Endothelial cell of umbilical vein (primary cell): ENCODE results near the gene SH3GL1.
A peak's percentile ranks its signal among the peaks of the same experiment; 100 is the strongest.

Experiments used
- CTCF ChIP-seq, 2 donors: IDR thresholded peaks; 1 replicate in 1 of 2; 2 replicates in 1 of 2; pipeline ENCODE4 v1.5.1; 2011; ENCODE audit warnings: low read length in 2 of 2, mild to moderate bottlenecking in 2 of 2, moderate library complexity in 2 of 2, control low read depth in 1 of 2, inconsistent platforms in 1 of 2, low read depth in 1 of 2; ENCODE audit not compliant: insufficient read depth in 1 of 2; ENCODE audit errors: extremely low read depth in 1 of 2
- POLR2AphosphoS5 ChIP-seq: IDR thresholded peaks from 2 replicates; pipeline ENCODE4 v1.6.1; 2012; ENCODE audit warnings: low read depth, mild to moderate bottlenecking, control low read depth, low read length, moderate library complexity; ENCODE audit not compliant: insufficient read depth

GRCh38 chr19:4362831-4363545, 37.4 kb downstream of the SH3GL1 start:
- TF ChIP-seq POLR2AphosphoS5 (peak; percentile 17), CTCF (IDR thresholded peaks at IDR 0.05; ENCODE audit: extremely low read depth in 1 of 2, insufficient read depth in 1 of 2, low read depth in 1 of 2, low read length in 2 of 2) (peak; percentile 9 to 26)
